Measurements from ENCODE around the gene TTC12. TPM values are rescaled to one million over a fixed set of nuclear protein-coding genes. Genes with fewer than 3 reads are reported as not detected.

TTC12 gene
- polyA plus RNA-seq, 1 donor from 2014 or later: 4.2 TPM

DNA sequence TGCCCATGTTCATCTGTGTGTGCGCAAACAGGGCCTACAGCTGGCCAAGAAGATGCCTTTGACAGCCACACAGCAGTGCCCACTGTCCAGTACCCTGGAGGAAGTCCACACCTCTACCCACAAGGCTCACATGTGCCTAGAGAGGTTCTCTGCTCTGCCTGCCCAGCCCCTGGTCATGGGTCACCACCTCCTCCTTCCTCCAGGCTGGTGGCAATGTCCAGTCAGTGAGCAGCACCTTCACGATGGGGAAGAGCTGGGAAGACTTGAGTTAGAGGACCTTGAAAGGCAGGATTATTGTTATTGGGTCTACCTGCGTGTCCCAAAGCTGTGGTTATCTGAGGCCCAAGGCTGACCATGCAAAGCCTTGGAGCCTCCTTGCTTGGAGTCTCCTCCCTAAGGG lies 28.4 kb upstream of the TTC12 start:
- no peak overlapping the region for H3K4me2 ChIP-seq (ENCODE audit: low read length)
- no peak overlapping the region for H2AFZ ChIP-seq (ENCODE audit: low read depth, low read length)
- H3K9ac ChIP-seq (ENCODE audit: low read length): no peak overlapping the region
- H3K36me3 ChIP-seq (ENCODE audit: insufficient read depth, low read length): no peaks in the 10 kb centered on the region
- no peaks in the 10 kb centered on the region for H3K9me2 ChIP-seq (ENCODE audit: insufficient read depth, low read length)
- H3K27me3 ChIP-seq (ENCODE audit: insufficient read depth, low read depth, low read length): no peaks in the 10 kb centered on the region
- no peaks in the 10 kb centered on the region for H3K9me3 ChIP-seq (ENCODE audit: low read length)
- no peaks in the 10 kb centered on the region for H3K79me2 ChIP-seq (replicated peaks; ENCODE audit: insufficient read depth, low read length)
- no peak overlapping the region for H3K27ac ChIP-seq (ENCODE audit: low read length)
- H3F3A ChIP-seq (ENCODE audit: insufficient read depth, low read length, poor library complexity, severe bottlenecking): no peaks in the 10 kb centered on the region
- H4K20me1 ChIP-seq (ENCODE audit: insufficient read depth): no peaks in the 10 kb centered on the region
- H3K4me3 ChIP-seq (ENCODE audit: low read length): no peak overlapping the region
- TF ChIP-seq MXI1 (conservative IDR thresholded peaks at IDR 0.05; ENCODE audit: poor library complexity, severe bottlenecking) (no peak), SMC3 (conservative IDR thresholded peaks at IDR 0.05; ENCODE audit: poor library complexity) (no peak), EZH2 (IDR thresholded peaks at IDR 0.05; ENCODE audit: borderline replicate concordance, insufficient read depth, low read length, poor library complexity, severe bottlenecking) (no peak), EP300 (conservative IDR thresholded peaks at IDR 0.05; ENCODE audit: poor library complexity, severe bottlenecking) (no peak), POLR2AphosphoS5 (IDR thresholded peaks at IDR 0.05) (no peak)
- TF ChIP-seq, protein P1, sequence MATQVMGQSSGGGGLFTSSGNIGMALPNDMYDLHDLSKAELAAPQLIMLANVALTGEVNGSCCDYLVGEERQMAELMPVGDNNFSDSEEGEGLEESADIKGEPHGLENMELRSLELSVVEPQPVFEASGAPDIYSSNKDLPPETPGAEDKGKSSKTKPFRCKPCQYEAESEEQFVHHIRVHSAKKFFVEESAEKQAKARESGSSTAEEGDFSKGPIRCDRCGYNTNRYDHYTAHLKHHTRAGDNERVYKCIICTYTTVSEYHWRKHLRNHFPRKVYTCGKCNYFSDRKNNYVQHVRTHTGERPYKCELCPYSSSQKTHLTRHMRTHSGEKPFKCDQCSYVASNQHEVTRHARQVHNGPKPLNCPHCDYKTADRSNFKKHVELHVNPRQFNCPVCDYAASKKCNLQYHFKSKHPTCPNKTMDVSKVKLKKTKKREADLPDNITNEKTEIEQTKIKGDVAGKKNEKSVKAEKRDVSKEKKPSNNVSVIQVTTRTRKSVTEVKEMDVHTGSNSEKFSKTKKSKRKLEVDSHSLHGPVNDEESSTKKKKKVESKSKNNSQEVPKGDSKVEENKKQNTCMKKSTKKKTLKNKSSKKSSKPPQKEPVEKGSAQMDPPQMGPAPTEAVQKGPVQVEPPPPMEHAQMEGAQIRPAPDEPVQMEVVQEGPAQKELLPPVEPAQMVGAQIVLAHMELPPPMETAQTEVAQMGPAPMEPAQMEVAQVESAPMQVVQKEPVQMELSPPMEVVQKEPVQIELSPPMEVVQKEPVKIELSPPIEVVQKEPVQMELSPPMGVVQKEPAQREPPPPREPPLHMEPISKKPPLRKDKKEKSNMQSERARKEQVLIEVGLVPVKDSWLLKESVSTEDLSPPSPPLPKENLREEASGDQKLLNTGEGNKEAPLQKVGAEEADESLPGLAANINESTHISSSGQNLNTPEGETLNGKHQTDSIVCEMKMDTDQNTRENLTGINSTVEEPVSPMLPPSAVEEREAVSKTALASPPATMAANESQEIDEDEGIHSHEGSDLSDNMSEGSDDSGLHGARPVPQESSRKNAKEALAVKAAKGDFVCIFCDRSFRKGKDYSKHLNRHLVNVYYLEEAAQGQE (IDR thresholded peaks at IDR 0.05; ENCODE audit: borderline replicate concordance): no peak
- TF ChIP-seq, protein P2, sequence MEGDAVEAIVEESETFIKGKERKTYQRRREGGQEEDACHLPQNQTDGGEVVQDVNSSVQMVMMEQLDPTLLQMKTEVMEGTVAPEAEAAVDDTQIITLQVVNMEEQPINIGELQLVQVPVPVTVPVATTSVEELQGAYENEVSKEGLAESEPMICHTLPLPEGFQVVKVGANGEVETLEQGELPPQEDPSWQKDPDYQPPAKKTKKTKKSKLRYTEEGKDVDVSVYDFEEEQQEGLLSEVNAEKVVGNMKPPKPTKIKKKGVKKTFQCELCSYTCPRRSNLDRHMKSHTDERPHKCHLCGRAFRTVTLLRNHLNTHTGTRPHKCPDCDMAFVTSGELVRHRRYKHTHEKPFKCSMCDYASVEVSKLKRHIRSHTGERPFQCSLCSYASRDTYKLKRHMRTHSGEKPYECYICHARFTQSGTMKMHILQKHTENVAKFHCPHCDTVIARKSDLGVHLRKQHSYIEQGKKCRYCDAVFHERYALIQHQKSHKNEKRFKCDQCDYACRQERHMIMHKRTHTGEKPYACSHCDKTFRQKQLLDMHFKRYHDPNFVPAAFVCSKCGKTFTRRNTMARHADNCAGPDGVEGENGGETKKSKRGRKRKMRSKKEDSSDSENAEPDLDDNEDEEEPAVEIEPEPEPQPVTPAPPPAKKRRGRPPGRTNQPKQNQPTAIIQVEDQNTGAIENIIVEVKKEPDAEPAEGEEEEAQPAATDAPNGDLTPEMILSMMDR (IDR thresholded peaks at IDR 0.05; ENCODE audit: poor library complexity, severe bottlenecking): no peak

DNA sequence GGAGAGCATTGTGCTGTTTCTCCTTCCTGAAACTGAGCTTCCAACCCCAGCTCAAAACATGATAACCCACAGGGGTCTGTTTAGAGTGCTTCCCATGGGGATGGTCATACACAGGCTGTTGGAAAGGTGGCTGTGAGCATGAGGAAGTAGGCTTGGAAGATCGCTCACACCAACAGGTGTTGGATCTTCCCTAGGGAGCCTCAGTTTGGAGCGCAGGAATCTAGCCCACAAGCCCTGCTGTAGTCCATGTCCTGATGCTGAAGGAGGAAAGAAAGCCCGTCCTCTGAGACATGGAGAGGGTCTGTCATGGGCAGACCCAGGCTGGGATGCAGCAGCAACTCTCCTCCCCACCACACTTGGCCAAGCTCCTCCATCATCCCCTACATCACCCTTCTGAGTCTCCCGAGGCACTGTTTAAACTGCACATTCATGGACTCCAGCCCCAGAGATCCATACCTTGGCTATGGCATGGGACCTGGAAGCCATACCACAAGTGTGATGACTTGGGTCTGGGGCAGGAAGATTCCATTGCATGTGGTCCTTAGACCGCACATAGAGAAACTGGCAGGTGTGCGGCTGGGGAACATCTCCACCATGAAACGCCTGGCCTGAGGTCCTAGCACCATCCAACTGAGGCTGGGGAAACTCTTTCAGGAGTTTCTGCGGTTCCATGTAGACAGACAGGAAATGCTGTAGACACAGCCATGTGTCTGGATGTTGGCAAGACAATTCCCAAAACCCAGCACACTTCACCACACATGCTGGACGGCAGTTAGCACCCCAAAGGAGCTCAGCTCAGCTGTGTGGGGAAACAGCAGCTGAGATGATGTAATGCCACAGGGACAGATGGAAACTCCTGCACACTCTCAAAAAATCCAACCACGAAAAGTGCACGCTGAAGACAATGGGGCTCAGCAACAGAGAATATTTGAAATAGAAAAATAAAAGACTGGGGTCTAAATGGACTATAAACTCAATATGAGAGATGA lies 27.6 kb upstream of the TTC12 start:
- no peaks in the 10 kb centered on the region for H3K79me2 ChIP-seq (replicated peaks; ENCODE audit: insufficient read depth, low read length)
- no peak overlapping the region for H3K9ac ChIP-seq (ENCODE audit: low read length)
- no peaks in the 10 kb centered on the region for H3F3A ChIP-seq (ENCODE audit: insufficient read depth, low read length, poor library complexity, severe bottlenecking)
- no peak overlapping the region for H2AFZ ChIP-seq (ENCODE audit: low read depth, low read length)
- TF ChIP-seq, protein P1 (IDR thresholded peaks at IDR 0.05; ENCODE audit: borderline replicate concordance): no peak
- TF ChIP-seq SMC3 (conservative IDR thresholded peaks at IDR 0.05; ENCODE audit: poor library complexity) (no peak), EZH2 (IDR thresholded peaks at IDR 0.05; ENCODE audit: borderline replicate concordance, insufficient read depth, low read length, poor library complexity, severe bottlenecking) (no peak), POLR2AphosphoS5 (IDR thresholded peaks at IDR 0.05) (no peak), EP300 (conservative IDR thresholded peaks at IDR 0.05; ENCODE audit: poor library complexity, severe bottlenecking) (no peak), TAF1 (IDR thresholded peaks at IDR 0.05; ENCODE audit: low read depth) (no peak), MXI1 (conservative IDR thresholded peaks at IDR 0.05; ENCODE audit: poor library complexity, severe bottlenecking) (no peak), RAD21 (conservative IDR thresholded peaks at IDR 0.05) (no peak)
- TF ChIP-seq, protein P2 (IDR thresholded peaks at IDR 0.05; ENCODE audit: poor library complexity, severe bottlenecking): no peak
- no peaks in the 10 kb centered on the region for H4K20me1 ChIP-seq (ENCODE audit: insufficient read depth)
- no peaks in the 10 kb centered on the region for H3K27me3 ChIP-seq (ENCODE audit: insufficient read depth, low read depth, low read length)
- H3K27ac ChIP-seq (ENCODE audit: low read length): no peak overlapping the region
- no peak overlapping the region for H3K4me3 ChIP-seq (ENCODE audit: low read length)
- no peaks in the 10 kb centered on the region for H3K9me2 ChIP-seq (ENCODE audit: insufficient read depth, low read length)
- H3K9me3 ChIP-seq (ENCODE audit: low read length): no peaks in the 10 kb centered on the region
- H3K36me3 ChIP-seq (ENCODE audit: insufficient read depth, low read length): no peaks in the 10 kb centered on the region
- H3K4me2 ChIP-seq (ENCODE audit: low read length): no peak overlapping the region
